CD4-positive, alpha-beta T cell treated with Interferon alpha-2 for 1 hour (primary cell): ENCODE measurements around the gene OPTC.
"Not testable (repeated sequence)": the region's sequence is repeated elsewhere in the genome, so short reads cannot be mapped to it uniquely, and the experiment has no call there.

Experiments used
- DNase-seq, 2 donors: peaks; one replicate each; pipeline ENCODE4 v3.0.0-alpha.2; 2020 to 2022

OPTC gene

DNA sequence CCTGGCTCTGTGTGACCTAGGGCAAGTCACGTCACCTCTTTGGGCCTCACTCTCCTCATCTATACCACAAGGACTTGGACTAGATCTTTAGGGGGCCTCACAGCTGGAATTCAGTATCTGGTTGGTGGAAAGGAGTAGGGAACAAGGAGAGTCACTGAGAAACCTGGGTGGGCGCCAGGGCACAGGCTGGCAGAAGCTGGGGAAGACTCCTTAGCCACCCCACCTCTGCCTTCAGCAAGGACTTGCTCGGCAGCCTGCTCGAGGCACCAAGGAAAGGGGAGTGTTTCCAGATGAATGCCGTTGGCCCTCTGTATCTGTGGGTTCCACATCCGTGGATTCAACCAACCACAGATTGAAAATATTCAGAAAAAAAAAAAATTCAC is 1.2 kb upstream of the OPTC start:
- DNase-seq: no peak

GRCh38 chr1:203495845-203496244 is 1.9 kb downstream of the OPTC start:
- no peak for DNase-seq

- no peak for DNase-seq
Observed at GRCh38 chr1:203497269-203497777, 3.4 kb downstream of the OPTC start.

- no peak for DNase-seq
Observed at GRCh38 chr1:203499643-203500278, 5.8 kb downstream of the OPTC start.

GRCh38 chr1:203500279-203500678 is 6.3 kb downstream of the OPTC start:
- DNase-seq: no peak

- no peak for DNase-seq
Observed at GRCh38 chr1:203503836-203504235, 9.9 kb downstream of the OPTC start.

- DNase-seq: peak; percentile 63 to 78
Observed at GRCh38 chr1:203504400-203505250, 10.7 kb downstream of the OPTC start.

DNA sequence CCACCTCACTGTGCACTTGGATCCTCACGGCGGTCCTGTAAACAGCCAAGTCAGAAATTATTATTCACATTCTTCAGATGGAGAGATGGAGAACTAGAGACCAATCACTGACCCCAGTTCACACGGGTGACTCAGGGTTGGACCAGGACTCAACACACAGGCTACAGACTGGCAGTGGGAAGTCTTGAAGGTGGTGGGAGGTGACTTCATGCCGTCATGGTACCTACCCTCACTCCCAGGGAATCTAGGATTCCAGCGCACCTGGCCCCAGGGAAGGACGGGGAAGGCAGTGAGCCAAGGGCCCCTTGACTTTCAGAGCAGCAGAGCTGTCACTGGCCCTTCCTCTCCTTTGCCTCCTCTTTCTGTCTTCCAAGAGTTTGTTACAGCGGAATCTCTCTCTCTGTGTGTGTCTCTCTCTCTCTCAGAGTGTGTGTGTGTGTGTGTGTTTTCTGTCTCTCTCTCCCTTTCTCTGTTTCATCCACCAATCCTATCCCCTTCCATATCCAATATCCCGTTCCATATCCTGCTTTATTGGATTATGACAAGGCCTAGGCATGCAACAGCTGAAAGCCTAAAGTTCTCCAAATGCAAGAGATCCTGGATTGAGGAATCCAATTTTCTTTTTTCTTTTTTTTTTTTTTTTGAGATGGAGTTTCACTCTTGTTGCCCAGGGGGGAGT is 11.7 kb downstream of the OPTC start:
- DNase-seq: no peak

DNA sequence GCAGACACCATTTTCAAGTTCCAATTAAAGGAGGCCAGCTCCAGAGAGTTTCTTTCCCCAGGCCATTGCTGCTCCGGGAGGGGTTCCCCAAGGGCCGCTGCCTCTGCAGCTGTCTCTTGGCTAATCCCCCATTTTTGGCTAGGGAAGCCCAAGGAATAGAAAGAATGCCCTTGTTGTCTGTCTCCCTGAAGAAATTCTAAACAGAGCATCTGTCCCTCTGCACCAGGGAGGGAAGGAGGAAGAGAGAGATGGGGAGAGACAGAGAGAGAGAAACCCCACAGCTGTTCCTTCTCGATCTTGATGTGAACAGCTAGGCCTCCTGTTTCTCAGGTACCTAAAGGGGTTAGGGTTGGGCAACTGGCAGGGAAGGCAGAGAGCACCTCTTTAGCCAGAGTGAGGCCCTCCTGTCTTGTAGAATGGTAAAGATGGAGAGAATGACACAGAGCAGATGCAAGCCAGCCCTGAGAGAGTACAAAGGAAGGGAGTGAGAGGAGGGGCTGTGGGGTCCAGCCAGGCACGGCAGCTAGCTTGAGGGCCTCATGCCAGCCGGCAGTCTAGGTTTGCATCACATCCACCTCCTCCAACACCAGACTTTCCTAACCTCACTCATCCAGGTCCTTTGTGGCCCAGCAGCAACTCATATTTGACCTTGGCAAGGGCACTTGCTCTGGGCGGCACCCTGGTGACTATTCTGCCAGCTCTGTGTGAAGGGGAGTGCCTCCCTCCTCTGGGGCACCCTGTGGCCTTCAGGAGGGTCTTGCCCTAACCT is 13.1 kb downstream of the OPTC start:
- no peak for DNase-seq

DNA sequence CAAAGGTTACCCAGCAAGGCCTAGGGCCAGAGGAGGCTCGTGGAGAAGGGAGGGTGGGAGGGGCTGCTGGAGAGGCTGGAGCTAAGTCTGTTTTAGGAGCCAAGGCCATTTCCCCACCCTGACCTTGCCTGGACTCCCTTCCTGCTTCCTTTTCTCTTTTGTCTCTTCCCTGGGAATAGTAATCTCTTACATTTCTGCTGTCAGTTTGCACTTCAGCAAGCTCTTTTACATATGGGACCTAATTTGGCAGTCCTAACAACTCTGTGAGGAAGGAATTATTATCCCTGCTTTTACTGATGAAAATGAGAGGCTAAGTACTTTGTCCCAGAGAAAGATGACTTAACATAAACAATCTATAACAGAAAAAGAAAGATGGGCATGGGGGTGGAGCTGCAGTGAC is 13.8 kb downstream of the OPTC start:
- DNase-seq: no peak

DNA sequence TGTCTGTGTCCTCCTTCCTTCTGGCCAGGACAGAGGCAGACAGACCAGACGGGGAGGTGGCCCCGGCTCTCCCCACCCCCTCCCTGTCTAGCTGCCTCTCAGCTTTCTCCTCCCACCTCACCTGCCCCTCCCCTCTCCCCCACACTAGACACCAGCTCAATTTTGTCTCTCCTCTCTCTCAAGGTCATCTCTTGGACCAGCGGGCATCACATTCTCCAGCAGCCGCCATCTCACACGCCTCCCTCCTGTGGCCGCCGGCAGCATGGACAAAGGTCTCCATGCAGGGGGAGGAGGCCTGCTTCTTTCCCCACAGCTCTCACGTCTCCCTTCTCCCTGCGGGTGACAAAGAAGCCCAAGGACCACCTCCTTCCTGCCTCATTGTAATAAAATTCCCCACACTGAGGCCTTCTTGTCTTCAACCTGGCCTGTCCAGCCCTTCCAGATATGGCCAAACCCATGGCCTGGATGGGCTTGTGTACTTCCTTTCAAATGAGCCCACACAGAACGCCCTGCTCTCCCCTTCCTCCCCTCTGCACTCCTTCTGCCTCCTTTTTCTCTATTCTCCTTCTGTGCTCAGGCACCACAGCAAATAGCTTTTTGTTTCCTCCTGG is 14.6 kb downstream of the OPTC start:
- no peak for DNase-seq

- no peak for DNase-seq
Observed at GRCh38 chr1:203509135-203509534, 15.2 kb downstream of the OPTC start.

DNA sequence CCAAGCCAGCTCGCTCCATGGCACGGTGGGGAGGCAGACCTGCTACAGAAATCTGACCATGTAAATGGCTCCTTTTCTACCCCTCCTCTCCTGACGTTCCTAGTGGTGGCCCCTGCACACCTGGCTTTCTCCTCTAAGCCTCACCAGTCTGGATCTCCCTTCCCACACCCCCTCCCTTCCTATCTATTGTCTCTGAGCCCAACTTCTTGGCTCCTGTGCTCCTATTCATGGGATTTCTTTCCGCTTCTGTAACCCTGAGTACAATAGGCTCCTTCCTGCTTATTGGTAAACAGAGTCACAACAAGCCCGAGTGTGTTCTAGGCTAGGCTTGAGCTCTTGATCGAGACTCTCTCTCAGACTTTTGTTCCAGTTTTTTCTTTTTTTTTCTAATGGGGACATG is 17.6 kb downstream of the OPTC start:
- DNase-seq: no peak

GRCh38 chr1:203511930-203512329 is 18.0 kb downstream of the OPTC start:
- no peak for DNase-seq

DNA sequence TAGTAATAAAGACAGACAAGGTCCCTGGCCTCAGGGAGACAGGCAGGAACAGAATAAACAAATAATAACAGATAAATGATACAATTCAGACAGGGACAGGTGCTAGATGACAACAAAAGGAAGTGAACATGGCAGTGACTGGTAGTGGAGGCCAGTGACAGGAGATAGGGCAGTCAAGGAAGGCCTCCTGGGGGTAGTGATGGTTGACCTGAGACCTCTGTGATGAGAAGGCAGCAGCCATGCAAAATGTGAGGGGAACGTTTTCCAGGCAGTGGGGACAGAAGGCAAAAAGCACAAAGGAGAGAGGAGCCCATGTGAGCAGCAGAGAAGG is 18.5 kb downstream of the OPTC start:
- no peak for DNase-seq

- peak; percentile 9 to 58 for DNase-seq
Observed at GRCh38 chr1:203512848-203513584, 19.1 kb downstream of the OPTC start.

GRCh38 chr1:203513585-203514031 is 19.7 kb downstream of the OPTC start:
- DNase-seq: no peak

DNA sequence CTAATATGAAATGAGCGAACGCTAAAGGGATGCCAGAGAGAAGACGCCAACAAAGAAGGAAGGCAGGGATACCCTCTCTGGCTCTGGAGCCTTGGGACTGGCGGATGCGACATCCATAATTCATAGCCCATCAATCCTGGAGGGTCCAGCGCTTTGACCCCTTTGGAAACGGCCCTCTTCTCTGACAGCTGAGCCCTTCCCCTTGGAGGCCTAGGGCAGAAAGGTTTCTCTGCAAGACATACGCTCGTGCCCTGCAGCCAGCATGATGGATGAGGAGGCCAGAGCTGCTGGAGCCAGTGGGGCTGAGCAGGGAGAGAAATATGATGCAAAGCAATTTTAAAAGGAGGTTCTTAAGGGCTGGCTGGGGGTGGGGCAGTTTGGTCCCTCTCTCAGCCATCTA is 22.2 kb downstream of the OPTC start:
- DNase-seq: no peak

DNA sequence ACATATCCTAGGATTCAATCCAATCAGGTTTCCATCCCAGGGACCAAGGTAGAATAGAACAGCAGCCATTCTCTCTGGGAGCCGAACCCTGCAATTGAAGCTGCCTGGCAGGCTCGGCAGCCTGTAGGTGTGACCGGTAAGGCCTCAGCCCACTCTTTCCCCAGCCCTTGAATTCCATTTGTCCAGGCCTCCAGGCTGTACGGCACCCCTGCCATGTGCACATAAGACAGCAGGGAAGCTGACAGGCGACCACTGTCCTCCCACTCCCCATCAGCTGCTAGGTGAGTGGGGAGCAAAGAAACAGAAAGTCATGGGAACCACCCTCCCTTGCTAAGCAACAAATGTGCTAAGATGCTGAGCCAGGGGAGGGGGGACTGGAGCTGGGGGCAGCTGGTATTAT is 23.0 kb downstream of the OPTC start:
- DNase-seq: no peak

GRCh38 chr1:203517426-203518110 is 23.6 kb downstream of the OPTC start:
- no peak for DNase-seq

- not testable (repeated sequence) for DNase-seq
Observed at GRCh38 chr1:203518139-203518538, 24.2 kb downstream of the OPTC start.
